GM23248 (cell line): ENCODE results near the gene RNU6-8. TPM values are rescaled to one million over a fixed set of nuclear protein-coding genes. Genes with fewer than 3 reads are reported as not detected.

Source experiments
- DNase-seq: peaks from one replicate; pipeline ENCODE4 v3.0.0-alpha.2; 2015
- H2AFZ ChIP-seq: fragments of 200-600 bp; sonication (generic); 2 replicates; pipeline ENCODE4 v1.6.1; 2016; ENCODE audit warnings: antibody characterized with exemption
- H3F3A ChIP-seq: fragments of 200-600 bp; sonication (generic); 2 replicates; pipeline ENCODE4 v1.6.1; 2016; ENCODE audit warnings: mild to moderate bottlenecking, antibody characterized with exemption, mixed run types; ENCODE audit not compliant: insufficient read depth
- H3K27ac ChIP-seq: fragments of 200-600 bp; sonication (generic); 2 replicates; pipeline ENCODE4 v1.5.1; 2016; ENCODE audit warnings: mild to moderate bottlenecking
- H3K27me3 ChIP-seq: fragments of 200-600 bp; sonication (generic); replicated peaks from 2 replicates; pipeline ENCODE4 v1.6.1; 2016; ENCODE audit warnings: mild to moderate bottlenecking; ENCODE audit not compliant: insufficient read depth
- H3K36me3 ChIP-seq: fragments of 200-600 bp; sonication (generic); 2 replicates; pipeline ENCODE4 v1.6.1; 2016; ENCODE audit warnings: low read depth, mild to moderate bottlenecking
- H3K4me1 ChIP-seq: fragments of 200-600 bp; sonication (generic); 2 replicates; pipeline ENCODE4 v1.6.1; 2016; ENCODE audit warnings: mild to moderate bottlenecking; ENCODE audit not compliant: insufficient read depth
- H3K4me2 ChIP-seq: fragments of 200-600 bp; sonication (generic); one replicate; pipeline ENCODE4 v1.6.1; 2016; ENCODE audit warnings: mild to moderate bottlenecking; ENCODE audit not compliant: unreplicated experiment
- H3K4me3 ChIP-seq: fragments of 200-600 bp; sonication (generic); 2 replicates; pipeline ENCODE4 v1.5.1; 2016; ENCODE audit warnings: mild to moderate bottlenecking
- H3K79me2 ChIP-seq: fragments of 200-600 bp; sonication (generic); 2 replicates; pipeline ENCODE4 v1.6.1; 2016; ENCODE audit warnings: mild to moderate bottlenecking; ENCODE audit not compliant: insufficient read depth
- H3K9ac ChIP-seq: fragments of 200-600 bp; sonication (generic); 2 replicates; pipeline ENCODE4 v1.6.1; 2016; ENCODE audit warnings: mild to moderate bottlenecking
- H3K9me2 ChIP-seq: fragments of 200-600 bp; sonication (generic); 2 replicates; pipeline ENCODE4 v1.6.1; 2016; ENCODE audit warnings: mixed run types, mild to moderate bottlenecking, moderate library complexity; ENCODE audit not compliant: insufficient read depth
- H3K9me3 ChIP-seq: fragments of 200-600 bp; sonication (generic); one replicate; pipeline ENCODE4 v1.6.1; 2017; ENCODE audit warnings: low read depth
- H4K20me1 ChIP-seq: fragments of 200-600 bp; sonication (generic); 2 replicates; pipeline ENCODE4 v1.6.0; 2016; ENCODE audit not compliant: insufficient read depth
- EZH2 ChIP-seq: fragments of 200-600 bp; sonication (generic); IDR thresholded peaks from 2 replicates; pipeline ENCODE4 v1.6.1; 2018; ENCODE audit warnings: antibody characterized with exemption, mild to moderate bottlenecking; ENCODE audit not compliant: insufficient read depth, poor library complexity, severe bottlenecking
- EZH2phosphoT487 ChIP-seq: fragments of 200-600 bp; sonication (generic); IDR thresholded peaks from 2 replicates; pipeline ENCODE4 v1.6.1; 2018; ENCODE audit warnings: antibody characterized with exemption, moderate library complexity, mild to moderate bottlenecking, low read depth; ENCODE audit not compliant: insufficient read depth
- WGBS, 2 experiments: methylation state at CpG; one replicate each; pipeline ENCODE4 v1.1.6; 2015 to 2017; ENCODE audit warnings: low lambda C conversion rate in 2 of 2, low coverage in 1 of 2; ENCODE audit errors: missing lambda C conversion rate in 2 of 2; 5-methylcytosine and 5-hydroxymethylcytosine counted together
- in situ Hi-C: fragments of 300-500 bp; cut with MboI; formaldehyde crosslinking; loops from 2 replicates; pipeline ENCODE4 v1.15.0; 2020
- polyA plus RNA-seq: library from polyadenylated mRNA; unstranded; fragments of >200 nt; fragmentation: Nextera tagmentation; extraction: Ambion mirVana; gene quantifications from 2 replicates; pipeline ENCODE4 v1.2.1, GENCODE V29; 2016
- total RNA-seq: library from RNA; depleted of rRNA; stranded (reverse); fragments of >200 nt; shearing (Covaris generic); gene quantifications from 2 replicates; pipeline ENCODE4 v1.2.3, GENCODE V29; 2014

Gene RNU6-8
- total and polyA plus RNA-seq, 2 experiments from 2014 or later = not detected

DNA sequence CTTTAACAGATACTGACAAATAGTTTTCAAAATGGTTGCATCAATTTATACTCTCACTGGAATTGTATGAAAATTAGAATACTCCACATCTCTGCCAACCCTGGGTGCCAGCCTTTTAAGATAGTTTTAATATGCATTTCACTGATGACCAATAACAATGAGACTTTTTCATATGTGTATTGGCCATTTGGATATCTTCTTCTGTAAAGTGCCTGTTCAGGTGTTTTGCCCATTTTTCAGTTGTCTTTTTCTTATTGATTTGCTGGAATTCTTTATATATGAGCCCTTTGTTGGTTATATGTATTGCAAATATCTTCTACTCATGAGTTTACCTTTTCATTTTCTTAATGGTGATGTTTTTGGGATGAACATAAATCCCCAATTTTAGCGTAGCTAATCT is 18.0 kb downstream of the RNU6-8 start:
- 0 out of 2 replicates have a peak, but pooled peaks cover under 1% of the 10 kb centered on the region for H3K36me3 ChIP-seq
- no peaks in the 10 kb centered on the region for H4K20me1 ChIP-seq
- H3K79me2 ChIP-seq = no peaks in the 10 kb centered on the region
- no peak overlapping the region for H3K4me2 ChIP-seq
- 64 to 68% methylated on average over 1 of the region's 1 CpG for WGBS, 2 experiments
- in situ Hi-C loops = no loop called here
- TF ChIP-seq EZH2phosphoT487 (no peak), EZH2 (no peak)
- H3F3A ChIP-seq = no peaks in the 10 kb centered on the region
- no peaks in the 10 kb centered on the region for H3K27me3 ChIP-seq
- no peak for DNase-seq
- no peaks in the 10 kb centered on the region for H3K4me1 ChIP-seq
- H3K9me3 ChIP-seq = no peaks in the 10 kb centered on the region
- no peaks in the 10 kb centered on the region for H3K9me2 ChIP-seq
- no peak overlapping the region for H3K4me3 ChIP-seq
- no peak overlapping the region for H2AFZ ChIP-seq
- H3K27ac ChIP-seq = no peak overlapping the region
- H3K9ac ChIP-seq = no peak overlapping the region

DNA sequence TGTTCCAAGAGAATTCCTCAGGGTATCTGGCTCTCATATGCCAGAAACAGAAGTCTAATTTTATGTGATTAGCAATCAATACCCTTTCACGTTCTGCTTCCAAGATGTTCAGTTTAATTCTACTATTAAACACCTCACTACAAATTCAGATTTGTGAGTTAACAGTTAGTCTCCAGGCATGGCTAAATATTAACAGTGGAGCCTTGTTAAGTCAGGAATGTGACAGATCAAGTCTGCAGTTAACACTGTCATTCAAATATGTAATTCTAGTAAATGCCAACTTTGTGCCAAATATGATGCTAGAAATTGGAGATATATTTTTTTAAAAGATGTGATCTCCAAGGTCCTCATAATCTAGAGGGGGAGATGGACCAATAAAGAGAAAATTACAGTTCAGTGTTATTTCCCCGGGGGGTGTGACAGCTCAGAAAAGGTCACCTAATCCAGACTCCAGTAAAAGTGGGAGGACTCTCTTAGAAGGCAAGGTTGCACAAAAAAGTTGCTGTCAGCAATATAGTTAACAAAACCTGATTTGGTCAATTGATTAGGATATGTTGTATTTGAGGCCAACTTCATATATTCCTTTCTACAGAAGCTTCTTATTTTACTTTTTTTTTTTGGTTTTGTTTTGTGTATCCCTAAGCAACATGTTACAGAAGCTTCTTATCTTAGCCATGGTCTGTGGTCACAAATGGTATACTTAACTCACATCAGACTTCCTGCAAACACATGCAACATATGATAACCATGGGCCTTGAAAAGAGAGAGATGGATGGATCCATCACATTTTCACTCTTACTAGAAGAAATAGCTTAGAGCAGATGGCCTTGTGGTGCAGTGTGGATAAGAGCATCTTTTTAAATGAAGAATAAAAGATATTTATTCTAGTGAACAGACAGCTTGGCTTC is 19.7 kb downstream of the RNU6-8 start:
- no peaks in the 10 kb centered on the region for H3K9me2 ChIP-seq
- H4K20me1 ChIP-seq = no peaks in the 10 kb centered on the region
- H3K79me2 ChIP-seq = no peaks in the 10 kb centered on the region
- H3K9ac ChIP-seq = no peak overlapping the region
- 29 to 31% methylated on average over 2 of the region's 2 CpGs for WGBS, 2 experiments
- no peaks in the 10 kb centered on the region for H3K9me3 ChIP-seq
- no peak overlapping the region for H3K4me3 ChIP-seq
- H3K27ac ChIP-seq = no peak overlapping the region
- no peaks in the 10 kb centered on the region for H3K4me1 ChIP-seq
- no peak for DNase-seq
- in situ Hi-C loops = no loop called here
- H3F3A ChIP-seq = no peaks in the 10 kb centered on the region
- H2AFZ ChIP-seq = no peak overlapping the region
- H3K36me3 ChIP-seq = 0 out of 2 replicates have a peak, but pooled peaks cover 5% of the 10 kb centered on the region
- no peak for TF ChIP-seq EZH2phosphoT487
- TF ChIP-seq EZH2 = no peak
- no peak overlapping the region for H3K4me2 ChIP-seq
- H3K27me3 ChIP-seq = no peaks in the 10 kb centered on the region

DNA sequence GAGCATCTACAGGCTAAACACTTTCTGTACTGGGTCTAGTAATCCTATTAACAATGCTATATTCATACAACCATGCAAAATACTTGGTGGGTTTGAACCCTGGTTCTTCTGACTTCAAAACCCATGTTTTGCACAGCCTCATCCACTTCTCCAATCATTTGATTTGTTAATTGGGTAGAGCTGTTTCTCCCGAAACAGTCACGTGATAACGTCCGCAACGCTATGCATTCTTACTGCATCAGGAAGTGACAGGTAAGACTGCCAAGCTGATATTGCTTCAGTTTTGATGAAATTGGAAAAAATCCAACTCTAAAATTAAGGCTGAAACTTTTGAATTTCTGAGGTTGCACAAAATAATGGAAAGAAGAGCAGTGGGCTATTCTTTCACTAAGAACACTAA is 31.6 kb downstream of the RNU6-8 start:
- Histone ChIP-seq H2AFZ (no peak overlapping the region), H3F3A (no peaks in the 10 kb centered on the region), H3K9me2 (no peaks in the 10 kb centered on the region), H4K20me1 (no peaks in the 10 kb centered on the region), H3K4me2 (no peak overlapping the region), H3K4me1 (no peaks in the 10 kb centered on the region), H3K36me3 (no peaks in the 10 kb centered on the region), H3K4me3 (no peak overlapping the region), H3K9me3 (no peaks in the 10 kb centered on the region), H3K79me2 (no peaks in the 10 kb centered on the region), H3K27ac (no peak overlapping the region), H3K9ac (no peak overlapping the region), H3K27me3 (no peaks in the 10 kb centered on the region)
- 85 to 86% methylated on average over 5 of the region's 5 CpGs for WGBS, 2 experiments
- DNase-seq = no peak
- TF ChIP-seq EZH2phosphoT487 = no peak
- no peak for TF ChIP-seq EZH2
- in situ Hi-C loops = no loop called here

DNA sequence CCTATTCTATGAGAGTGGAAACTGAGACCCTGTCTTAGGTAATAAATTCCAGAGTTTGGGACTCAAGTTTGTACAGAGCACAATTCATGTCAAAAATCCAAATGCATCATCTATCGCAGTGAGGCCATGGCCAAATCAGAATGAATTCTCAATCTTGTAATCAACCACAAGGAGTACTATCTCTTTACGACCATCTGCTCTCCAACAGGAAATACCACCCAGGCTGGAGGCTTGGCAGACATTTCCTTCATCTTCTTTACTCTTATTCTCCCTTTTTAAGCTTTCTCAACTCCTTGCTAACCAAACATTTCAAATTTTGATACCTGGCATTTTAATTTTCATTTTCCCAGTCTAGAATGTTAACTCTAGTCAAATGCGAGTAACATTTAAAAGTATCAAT is 33.9 kb downstream of the RNU6-8 start:
- Histone ChIP-seq H3K27me3 (no peaks in the 10 kb centered on the region), H3F3A (no peaks in the 10 kb centered on the region), H3K9ac (no peak overlapping the region), H3K4me2 (no peak overlapping the region), H3K79me2 (no peaks in the 10 kb centered on the region), H4K20me1 (no peaks in the 10 kb centered on the region), H3K27ac (no peak overlapping the region), H3K4me1 (no peaks in the 10 kb centered on the region), H3K9me3 (no peaks in the 10 kb centered on the region), H3K36me3 (no peaks in the 10 kb centered on the region), H3K4me3 (no peak overlapping the region), H3K9me2 (no peaks in the 10 kb centered on the region), H2AFZ (no peak overlapping the region)
- no peak for DNase-seq
- 60 to 66% methylated on average over 3 of the region's 3 CpGs for WGBS, 2 experiments
- TF ChIP-seq EZH2 = no peak
- TF ChIP-seq EZH2phosphoT487 = no peak
- in situ Hi-C loops = no loop called here
